NCI-H748 treated with DMSO at 0.1 percent for 48 hours (cell line): ENCODE data around the gene CRK.
"Not testable (repeated sequence)": the region's sequence is repeated elsewhere in the genome, so short reads cannot be mapped to it uniquely, and the experiment has no call there.

Source experiments
- DNase-seq: peaks from one replicate; lab custom pipeline; 2025; lab: John Stamatoyannopoulos, UW

CRK gene

DNA sequence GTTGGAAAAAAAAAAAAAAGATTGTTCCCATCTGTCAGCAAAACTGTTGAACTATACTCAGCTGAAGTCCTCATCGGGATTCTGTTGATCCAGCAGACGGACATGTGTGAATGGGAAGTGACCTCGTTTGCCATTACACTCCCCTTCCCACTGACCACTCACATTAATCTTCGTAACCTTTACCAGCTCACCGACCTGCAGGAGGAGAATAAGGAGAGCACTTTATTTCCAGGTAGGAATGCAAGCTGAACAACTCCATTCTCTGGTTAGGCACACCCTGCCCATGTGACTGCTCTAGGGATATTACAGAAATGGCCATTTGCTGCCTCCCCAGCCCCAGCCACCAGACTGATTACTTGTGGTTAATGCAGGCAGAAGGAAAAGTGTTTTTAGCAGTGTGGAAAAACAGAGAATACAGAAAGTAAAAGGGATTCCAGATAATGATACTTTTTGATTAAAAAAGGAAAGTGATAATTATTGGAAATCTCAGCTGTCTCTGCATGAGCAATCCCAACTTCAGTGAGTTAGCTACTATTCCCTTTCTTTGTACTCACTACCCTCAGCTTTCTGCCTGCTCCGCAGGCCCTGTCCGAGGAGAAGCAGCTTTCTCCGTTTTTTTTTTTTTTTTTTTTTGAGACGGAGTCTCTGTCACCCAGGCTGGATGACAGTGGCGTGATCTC is 32.4 kb downstream of the CRK start:
- no peak for DNase-seq

DNA sequence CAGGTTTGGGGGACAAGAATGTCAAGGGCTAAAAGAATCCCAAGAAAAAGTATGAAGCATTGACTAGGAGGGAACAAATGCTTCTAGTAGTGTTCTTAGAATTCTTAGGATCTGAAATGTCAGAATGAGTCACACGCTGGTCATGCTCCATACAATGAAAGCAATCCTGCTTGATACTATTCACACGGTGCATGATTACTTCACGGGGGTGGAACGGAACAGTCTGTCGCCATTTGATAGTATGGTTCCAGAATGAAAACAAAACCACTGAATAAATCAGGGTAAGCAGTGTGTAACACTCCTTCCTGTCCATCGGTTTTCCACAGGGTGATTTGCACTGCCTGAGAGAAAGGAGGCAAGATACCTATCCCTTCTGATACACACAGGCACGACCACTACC is 33.1 kb downstream of the CRK start:
- no peak for DNase-seq

DNA sequence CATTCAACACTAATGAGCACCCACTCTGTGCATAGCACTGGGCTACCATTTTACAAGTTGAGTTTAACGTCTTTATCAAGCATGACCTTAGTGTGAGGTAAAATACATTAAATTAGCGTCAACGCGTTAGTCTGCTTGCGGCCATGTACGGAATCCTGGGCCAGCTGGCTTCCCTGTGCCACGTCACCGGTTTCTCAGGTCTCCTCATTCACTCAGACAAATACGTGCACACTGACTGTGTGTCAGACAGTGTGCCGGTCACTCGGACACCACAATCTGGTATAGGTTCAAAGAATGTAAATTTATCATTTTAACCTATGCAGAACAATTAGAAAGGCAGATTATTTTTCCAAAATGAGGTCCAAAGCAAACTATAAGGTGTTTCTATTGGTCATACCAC is 34.6 kb downstream of the CRK start:
- no peak for DNase-seq

DNA sequence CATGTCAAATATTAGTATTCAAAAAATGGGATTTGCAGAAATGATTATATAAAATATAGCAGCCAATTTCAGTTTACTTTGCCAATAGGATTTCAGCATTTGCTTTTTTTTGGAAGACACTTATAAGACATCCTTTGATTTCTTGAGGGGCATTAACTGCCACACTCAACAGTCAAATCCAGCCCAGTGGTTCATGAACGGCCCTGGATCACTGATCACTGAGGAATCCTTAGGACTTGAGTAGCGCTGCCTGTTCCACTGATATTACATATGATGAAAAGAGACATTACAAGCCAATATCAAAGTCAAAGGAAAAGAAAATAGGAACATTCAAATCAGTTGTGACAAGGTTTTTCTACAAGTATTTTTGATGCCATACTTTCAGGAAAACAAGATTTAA is 35.1 kb downstream of the CRK start:
- no peak for DNase-seq

DNA sequence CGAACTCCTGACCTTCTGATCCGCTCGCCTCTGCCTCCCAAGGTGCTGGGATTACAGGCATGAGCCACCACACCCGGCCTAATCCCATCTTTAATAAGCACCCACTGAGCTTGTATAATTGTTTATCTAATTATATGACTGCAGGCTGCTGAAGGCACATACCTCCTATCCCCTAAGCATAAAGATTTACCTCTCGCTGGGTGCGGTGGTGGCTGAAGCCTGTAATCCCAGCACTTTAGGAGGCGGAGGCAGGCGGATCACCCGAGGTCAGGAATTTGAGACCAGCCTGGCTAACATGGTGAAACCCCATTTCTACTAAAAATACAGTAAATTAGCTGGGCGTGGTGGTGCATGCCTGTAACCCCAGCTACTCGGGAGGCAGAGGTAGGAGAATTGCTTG is 35.9 kb downstream of the CRK start:
- DNase-seq: no peak

GRCh38 chr17:1418476-1418875 is 37.6 kb downstream of the CRK start:
- not testable (repeated sequence) for DNase-seq

DNA sequence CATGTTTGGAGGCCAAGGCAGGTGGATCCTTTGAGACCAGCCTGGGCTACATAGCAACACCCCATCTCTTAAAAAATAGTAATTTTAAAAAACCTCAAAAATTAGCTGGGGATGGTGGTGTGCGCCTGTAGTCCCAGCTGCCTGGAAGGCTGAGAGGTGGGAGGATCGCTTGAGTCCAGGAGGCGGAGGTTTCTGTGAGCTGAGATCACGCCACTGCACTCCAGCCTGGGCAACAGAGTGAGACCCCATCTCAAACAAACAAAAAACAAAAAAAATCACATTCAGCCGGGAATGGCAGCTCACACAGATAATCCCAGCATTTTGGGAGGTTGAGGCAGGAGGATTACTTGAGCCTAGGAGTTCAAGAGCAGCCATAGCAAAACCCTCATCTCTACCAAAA is 39.6 kb downstream of the CRK start:
- DNase-seq: no peak

- no peak for DNase-seq
These were observed 41.4 kb downstream of the CRK start for GRCh38 chr17:1414634-1415033.

DNA sequence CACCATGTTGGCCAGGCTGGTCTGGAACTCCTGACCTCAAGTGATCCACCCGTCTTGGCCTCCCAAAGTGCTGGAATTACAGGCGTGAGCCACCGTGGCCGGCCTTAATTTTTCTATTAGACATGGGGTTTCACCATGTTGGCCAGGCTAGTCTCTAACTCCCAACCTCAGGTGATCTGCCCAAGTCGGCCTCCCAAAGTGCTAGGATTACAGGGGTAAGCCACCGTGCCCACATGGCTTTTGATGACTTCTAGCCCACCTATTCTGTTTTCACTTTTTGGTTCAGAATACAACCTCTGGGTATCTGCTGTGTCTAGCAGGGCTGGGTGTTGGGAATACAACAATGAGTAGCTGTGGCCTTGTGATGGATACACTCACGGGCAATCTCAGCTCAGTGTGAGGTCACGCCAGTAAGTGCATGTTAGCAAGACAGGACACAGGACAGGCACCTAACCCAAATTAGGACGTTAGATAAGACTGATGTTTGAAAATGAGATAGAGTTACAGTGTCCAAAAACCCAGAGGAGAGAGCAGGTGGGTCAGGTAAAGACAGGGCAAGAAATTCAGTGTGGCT is 41.9 kb downstream of the CRK start:
- no peak for DNase-seq

DNA sequence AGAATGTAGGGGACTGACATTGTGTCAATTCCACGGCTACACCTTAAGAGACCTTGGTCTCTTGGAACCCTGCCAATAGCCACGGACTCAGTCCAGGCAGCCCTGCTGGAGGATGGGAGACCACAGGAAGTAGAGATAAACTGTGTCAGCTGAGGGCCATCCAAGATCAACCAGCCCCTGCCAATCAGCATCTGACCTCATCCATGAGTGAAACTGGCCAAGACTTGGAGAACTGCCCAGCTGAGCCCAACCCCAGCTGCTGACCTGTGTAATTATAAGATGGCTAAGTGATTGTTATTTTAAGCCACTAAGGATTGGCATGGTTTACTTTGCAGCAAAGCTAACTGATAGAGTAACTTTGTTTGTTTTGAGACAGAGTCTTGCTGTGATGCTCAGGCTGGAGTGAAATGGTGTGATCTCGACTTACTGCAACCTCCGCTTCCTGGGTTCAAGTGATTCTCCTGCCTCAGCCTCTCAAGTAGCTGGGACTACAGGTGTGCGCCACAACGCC is 42.7 kb downstream of the CRK start:
- peak; percentile 23 for DNase-seq

DNA sequence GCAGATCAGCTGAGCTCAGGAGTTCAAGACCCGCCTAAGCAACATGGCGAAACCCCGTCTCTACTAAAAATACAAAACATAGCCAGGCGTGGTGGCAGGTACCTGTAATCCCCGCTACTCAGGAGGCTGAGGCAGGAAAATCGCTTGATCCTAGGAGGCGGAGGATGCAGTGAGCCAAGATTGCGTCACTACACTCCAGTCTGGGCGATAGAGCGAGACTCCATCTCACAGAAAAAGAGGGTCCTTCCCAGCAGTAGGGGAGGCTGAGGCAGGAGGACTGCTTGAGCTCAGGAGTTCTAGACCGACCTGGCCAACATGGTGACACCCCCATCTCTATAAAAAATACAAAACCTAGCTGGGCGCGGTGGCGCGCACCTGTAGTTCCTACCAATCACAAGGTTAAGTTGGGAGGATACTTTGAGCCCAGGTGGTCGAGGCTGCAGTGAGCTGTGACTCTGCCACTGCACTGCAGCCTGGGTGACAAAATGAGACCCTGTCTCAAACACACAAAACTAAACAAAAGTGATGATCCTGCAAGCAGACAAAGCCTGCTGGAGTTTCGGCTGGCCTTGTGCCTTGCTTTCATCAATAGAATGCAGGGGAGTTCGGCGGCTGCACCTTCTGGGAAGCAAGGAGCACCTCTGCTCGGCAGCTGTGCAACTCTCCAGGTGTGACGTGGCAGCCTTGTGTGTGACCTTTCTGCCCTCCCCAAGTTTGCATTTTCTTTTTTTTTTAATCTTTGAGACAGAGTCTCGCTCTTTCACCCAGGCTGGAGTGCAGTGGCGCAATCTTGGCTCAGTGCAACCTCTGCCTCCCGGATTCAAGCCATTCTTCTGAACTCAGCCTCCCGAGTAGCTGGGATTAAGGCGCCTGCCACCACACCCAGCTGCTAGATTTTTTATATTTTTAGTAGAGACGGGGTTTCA is 43.6 kb downstream of the CRK start:
- no peak for DNase-seq

- no peak for DNase-seq
These were observed 53.8 kb downstream of the CRK start for GRCh38 chr17:1402262-1402586.

DNA sequence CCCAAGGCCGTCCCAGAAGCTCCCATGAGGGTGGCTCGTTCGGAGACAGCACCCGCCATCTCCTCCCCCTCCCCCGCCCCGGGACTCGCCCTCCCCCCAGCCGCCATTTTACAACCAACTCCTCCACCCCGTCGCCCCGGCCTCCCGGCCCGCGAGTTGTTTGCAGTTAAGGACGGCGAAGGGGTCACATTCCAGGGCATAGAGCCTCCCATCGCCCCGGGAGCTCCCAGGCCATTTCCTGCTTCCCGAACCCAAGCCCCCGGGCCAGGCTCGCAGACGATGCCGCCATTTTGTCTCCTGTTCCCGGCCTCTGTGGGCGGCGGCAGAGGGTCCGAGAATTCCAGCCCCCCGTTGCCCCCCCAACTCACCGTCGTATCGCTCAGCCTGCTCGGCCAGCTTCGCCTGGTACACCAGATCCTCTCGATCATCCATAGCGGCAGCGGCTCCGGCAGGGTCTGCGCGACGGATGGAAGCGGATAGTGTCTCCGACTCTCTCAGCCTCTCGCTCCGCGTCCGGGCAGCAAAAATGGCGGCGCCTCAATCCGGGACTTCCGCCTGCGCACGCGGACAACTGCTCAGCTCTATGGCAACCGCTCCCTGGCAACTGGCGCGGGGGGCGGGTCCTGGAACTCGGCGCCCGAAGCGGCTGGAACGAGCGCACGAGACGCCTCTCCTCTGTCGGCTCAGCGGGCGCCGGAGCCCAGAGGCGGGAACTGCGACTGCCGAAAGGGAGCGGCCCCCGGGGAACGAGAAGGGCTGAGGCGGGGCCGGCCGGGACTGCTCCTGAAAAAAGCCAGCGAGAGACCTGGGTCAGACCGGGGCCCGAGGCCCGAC is 56.1 kb downstream of the CRK start, which contains the start of gene YWHAE:
YWHAE (minus strand) TSS at position 544 of the 834 bp plus-strand sequence; CDS start at position 432, 112 bp downstream.
- DNase-seq: peak; percentile 97

- DNase-seq: no peak
These were observed 56.9 kb downstream of the CRK start for GRCh38 chr17:1398931-1399678.

DNA sequence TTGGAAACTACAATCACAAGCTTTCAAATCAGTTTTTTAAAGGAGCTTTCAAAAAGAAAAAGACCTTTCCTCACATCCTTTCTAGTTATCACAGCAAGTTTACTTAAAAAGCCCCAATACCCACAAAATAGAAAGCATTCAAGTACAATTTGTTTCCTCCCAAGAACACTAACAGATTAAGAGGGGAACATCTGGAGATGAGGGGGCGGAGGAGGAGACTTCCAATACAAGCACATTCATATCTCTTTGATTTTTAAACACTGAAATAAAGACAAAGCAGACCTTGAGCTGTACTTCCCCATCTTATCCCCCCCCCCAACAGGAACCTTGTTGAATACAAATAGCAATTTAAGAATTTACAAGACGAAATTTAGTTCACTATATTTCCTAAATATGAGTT is 58.0 kb downstream of the CRK start:
- DNase-seq: no peak

- DNase-seq: not testable (repeated sequence)
These were observed 60.0 kb downstream of the CRK start for GRCh38 chr17:1395876-1396665.

DNA sequence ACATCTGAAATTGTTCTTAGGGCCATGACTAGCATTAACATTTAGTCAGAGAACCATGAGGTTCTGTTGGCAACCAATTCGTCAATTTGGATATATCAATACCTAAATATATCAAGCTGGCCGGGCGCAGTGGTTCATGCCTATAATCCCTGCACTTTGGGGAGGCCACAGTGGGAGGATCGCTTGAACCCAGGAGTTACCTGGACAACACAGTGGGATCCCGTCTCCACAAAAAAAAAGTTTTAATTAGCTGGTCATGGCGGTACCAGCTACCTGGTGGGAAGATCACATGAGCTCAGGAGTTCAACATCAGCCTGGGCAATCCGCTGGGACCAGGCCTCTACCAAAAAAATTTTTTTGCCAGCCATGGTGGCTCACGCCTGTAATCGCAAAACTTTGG is 64.5 kb downstream of the CRK start:
- DNase-seq: no peak

DNA sequence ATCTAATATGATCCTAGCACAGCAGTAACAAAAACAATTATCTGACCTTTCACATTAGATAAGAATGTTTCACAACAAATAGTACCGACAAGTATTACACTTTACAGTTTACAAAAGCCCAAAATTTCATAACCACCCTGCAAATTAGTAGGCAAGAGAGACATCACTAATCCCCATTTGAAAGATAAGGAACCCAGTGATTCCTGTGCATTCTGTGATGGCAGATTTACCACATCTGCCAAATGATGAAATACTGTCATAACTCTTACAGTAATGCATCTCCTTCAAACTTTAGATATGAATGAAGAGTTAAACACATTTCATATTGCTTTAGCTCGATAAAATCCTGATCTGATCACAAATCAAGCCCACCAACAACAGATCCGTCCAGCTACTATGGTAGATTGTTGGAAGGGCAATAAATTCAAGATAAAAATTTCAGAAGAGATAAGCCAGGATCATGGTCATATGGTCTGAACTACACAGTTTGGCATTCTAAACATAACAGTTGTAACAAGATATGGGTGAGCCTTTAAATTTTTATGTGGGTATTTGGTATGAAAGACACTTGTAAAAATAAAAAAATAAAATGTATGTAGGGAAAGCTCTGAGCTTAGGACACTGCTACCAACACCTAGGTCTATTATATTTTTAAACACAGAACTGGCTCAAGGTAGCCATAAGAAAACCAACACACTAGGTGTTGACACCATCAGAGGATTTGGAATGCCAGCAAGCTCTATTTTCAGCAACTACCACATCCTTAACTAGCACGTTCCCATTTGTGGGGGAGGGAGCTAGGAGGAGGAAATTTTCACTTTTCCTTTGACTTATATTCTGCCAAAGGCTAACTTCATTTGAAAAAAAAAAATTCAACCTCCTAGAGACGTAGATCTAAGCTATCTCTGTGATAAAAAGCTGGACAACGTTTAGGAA is 65.3 kb downstream of the CRK start:
- no peak for DNase-seq
